ENCODE results near the gene L1CAM.

The L1CAM gene

DNA sequence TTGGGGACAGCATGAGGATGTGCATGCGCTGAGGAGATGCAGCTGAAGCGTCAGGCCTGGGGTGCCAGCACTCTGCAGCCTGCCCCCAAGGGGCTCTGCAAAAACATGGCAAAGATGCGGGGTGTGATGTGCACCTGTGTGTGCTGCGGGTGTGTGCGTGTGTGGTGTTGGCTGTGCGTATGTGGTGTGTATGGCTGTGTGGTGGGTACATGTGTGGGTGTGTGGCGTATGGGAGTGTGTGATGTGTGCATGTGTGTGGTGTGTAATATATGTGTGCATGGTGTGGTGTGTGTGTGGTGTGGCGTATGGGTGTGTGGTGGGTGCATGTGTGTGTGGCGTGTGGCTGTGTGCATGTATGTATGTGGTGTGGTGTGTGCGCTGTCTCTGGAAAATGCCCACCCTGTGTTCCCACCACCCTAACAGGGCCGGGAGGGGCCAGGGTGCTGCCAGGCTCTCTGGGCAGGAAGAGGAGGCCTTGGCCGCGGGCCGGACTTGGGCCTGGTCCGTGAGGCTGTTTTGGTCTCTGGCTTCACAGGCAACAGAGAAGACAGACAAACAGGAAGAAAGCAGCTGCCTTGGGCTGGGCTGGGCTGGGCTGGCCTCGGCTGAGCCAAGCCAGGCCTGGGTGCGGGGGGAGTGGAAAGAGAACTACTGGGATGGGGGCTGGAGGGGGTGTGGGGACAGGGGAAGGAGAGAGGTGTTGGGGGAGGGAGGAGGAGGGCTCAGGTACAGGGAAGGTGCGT, 17.4 kb upstream of the L1CAM start:
- DNase-seq: peak; percentile 35

DNA sequence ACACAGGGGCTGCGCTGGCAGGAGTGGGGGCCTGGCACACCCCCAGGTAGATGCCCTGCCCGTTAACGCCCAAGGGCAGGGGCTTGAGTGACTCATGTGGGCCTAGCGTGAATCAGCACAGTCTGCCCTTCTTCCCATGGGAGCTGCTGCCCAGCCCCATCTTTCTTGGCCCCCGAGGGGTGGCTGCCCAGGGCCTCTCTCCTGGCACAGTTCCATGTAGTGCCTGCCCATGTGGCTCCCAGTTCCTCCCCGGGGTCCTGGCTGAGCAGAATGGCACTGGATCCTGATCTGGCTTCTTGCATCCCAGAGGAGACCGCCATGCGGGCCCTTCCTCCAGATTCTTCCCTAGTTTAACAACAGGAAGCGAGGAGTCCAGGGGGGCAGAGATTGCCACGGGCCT, 16.4 kb upstream of the L1CAM start:
- peak; percentile 25 for DNase-seq

DNA sequence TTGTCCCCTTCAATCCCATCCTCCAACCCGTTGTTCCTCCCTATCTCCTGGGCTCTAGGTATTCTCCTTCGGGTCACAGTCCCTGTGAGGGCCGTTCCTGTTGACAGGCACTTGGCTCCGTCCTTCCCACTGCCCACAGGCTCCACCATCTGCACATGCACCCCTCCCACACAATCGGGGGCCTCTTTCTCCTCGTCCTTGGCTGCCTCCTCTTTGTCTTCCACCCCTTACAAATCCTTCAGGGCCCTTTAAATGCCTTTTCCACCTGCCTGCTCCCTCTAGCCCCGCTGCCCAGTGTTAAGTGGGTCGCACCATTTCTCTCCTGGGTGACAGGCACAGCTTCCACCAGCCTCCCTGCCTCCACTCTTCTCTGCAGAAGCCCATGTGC, 15.8 kb upstream of the L1CAM start:
- DNase-seq: peak; percentile 28

DNA sequence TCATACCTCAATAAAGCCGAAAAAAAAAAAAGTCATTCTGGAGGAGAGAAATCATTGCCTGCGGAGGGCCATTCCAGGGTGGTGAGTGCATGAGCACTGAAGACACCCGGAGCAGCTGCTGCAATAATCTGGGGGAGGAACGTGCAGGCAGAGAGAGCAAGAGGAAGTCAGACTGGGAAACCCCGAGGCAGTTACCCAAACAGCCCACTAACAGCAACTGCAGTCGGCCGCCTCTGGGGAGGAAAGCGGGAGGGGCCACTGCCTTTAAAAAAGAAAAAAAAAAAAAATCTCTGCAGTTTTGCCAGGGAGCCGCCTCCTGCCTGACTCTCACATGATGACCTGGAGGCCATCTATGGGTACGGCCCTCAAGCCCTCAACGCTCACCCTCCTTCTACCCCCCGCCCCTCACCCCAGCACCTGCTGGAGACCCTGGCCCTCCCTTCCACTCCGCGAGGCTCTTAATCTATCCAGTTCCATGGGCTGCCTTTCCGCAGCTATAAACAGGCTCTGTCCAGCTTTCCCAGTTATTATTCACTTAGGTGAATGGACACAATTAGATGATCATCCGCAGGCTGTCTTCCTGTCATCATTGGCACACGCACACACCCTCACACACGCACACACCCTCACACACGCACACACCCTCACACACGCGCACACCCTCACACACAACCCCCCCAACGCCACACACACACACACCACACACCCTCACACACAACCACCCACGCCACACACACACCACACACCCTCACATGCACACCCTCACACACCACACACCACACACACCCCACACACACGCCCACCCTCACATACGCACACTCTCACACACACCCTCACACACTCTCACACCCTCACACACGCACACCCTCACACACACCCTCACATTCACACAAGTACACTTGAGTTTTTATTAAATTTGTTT, 15.1 kb upstream of the L1CAM start:
- DNase-seq: peak; percentile 95

DNA sequence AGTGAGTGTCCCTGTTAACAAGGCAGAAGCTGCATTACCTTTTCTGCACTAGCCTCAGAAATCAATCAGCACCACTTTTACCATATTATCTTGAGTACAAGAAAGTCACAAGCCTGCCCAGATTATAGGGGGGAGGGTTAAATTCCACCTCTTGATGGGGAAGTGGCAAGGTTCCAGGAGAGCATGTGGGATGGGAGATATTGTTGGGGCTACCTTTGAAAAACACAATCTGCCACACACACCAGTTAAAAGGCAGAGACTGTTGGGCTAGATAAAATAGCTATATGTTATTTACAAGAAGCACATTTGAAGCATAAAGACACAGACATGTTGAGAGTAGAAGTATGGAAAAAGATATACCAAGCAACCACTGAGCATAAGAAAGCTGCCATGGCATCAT, 11.9 kb upstream of the L1CAM start:
- DNase-seq: peak; percentile 96

DNA sequence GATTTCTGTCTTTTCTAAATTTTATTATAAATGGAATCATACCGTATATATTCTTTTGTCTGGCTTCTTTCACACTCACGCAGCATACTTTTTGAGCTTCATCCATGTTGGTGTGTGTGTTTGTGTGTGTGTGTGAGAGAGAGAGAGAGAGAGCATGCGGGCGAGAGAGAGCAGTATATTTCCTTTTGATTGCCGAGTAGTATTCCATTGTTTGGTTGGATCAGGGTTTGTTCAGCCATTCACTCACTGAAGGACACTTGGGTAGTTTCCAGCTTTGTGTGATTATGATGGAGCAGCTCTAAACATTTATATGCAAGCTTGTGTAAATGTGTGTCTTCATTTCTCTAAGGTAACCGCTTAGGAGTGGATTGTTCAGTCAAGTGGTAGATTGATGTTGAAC, 3.1 kb upstream of the L1CAM start:
- no peak for DNase-seq

DNA sequence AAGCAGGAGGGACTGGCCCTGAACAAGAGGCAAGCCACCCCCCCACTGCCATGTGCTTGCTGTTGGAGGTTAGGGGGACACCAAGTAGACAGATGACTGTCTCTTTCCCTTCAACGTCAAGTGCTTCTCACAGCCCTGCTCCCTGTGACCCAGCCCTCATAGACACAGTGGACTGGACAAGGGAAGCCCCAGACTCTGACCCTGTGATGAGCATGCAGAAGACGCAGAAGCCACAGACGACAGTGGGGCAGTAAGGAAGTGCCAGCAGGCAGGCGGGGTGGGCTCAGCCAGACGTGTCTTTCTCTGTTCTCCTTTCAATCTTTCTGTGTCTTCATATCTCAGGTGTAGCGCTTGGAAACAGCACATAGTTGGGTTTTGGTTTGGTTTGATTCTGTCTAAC, 2.4 kb upstream of the L1CAM start:
- DNase-seq: no peak

DNA sequence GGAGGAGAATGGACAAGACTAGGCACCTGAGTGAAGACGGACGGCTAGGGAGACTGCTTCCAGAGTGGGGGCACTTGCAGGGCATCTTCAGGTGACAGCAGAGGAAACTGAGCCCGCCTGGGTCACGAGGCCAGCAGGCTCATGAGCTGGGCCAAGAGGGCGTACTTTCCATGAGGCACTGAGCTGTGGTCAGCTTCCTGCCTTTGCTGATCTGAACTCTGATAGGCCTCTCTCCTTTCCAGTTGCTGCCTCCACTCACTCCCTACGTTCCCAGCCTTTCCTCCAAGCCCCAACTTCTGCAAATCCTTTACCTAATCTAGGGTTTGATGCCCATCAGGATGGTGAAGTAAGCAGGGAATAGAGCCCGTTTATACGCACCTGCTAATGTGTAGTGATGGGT, 1.4 kb upstream of the L1CAM start:
- no peak for DNase-seq

DNA sequence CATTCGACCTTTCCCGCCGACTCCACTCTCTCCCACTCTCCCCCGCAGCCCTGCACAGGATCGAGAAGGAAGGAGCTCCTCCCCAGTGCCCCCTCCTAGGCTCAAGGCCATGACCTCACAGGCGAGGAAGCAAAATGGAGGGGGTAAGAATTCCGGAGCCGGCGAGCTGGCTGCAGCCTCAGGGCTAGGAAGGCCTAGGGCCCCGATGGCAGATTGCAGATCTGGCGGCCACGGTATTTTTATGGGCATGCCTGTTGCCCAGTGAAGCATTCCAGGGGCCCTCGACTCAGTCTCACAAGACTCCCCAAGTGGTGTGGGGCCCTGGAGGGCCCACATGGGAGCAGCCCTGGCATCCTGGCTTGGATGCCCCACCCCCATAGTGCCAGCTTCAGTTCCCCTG, 942 bp upstream of the L1CAM start:
- no peak for DNase-seq

DNA sequence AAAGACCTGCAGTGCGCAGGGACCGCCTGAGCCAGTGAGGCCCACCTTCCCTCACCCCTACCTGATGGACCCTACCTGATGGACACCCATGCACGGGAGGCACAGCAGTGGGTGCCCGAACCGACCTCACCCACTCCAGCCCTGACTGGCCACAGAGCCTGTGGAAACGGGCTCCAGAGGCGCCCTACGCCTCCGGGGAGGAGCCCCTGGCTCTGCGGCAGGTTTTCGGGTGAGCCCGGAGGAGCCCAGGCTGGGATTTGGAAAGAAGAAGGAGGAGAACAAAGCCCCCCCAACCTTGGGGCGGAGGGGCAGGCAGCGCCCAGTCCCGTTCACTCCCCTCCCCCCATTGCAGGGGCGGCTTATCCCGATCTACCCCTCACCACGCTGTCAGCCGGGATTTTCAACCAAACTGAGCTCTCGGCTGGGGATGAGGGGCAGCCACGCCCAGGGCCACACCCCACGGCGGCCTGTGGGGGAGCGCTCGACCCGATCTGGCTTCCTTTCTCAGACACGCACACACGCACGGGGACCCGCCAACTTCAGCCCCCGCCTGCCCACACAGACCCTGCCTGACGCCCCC, 675 bp downstream of the L1CAM start:
- DNase-seq: no peak

DNA sequence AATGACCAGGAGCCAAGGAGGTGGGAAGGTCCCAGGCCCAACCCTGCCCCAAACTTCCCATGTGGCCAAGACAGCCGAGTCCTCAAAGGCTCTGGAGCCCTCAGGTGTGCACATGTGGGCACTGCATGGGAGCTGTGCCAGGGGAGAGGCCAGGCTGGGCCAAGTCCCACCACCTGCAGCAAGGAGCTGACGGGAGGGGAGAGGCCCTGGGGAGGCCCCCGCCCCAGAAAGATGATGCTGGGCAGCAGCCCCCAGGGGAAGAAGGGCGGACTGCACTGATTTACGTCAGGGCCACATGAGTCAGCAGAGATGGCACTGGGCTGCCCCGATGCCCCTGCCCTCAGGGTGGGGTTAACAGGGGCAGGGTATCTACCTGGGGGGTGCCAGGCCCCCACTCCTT, 1.4 kb downstream of the L1CAM start:
- peak; percentile 26 for DNase-seq

DNA sequence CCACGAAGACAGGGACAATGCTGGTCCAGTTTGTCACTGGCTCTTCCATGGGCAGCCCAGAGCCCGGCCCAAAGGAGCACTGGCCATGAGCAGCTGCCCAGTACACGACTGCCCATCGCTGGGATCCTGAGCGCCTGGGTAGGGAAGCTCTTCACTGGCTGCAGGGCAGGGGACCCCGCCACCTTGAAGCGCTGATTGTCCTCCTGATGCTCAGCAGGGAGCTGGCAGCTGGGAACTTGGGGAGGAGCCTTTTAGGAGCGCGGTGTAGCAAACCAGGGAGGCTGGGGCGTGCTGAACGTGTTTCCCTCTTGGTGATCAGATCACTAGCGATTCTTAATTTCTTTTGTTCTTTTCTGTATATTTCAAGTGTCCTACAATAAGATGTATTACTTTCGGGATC, 1.8 kb downstream of the L1CAM start:
- DNase-seq: no peak

DNA sequence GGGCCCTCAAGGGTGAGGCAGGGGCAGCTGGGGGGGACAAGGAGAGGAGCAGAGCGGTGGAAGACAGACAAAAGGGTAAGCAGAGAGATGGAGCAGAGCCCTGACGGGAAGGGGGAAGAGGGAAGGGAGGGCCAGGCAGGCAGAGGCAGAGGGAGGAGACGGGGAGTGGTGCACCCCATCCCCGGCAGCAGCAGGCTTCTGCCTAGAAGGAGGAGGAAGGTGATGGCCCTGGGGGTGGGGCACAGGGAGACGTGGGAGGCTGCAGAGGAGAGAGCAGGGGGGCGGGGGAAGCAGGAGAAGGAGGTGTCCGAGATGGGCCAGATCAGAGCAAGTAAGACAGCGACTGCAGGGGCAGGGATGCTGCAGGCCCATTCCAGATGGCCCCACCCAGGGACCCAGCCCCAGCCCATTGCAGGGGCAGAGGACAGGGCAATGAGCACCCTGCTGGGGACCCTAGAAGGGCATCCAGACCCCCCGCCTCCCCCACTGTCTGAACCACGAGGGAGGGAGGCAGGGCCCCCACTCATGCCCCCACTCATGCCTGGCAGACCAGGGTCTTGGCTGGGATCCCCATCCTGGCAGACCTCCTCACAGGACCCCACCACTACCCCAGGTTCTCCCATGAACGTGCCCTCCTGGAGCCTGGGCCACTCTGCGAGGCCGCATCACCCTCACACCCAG, 2.7 kb downstream of the L1CAM start:
- no peak for DNase-seq

DNA sequence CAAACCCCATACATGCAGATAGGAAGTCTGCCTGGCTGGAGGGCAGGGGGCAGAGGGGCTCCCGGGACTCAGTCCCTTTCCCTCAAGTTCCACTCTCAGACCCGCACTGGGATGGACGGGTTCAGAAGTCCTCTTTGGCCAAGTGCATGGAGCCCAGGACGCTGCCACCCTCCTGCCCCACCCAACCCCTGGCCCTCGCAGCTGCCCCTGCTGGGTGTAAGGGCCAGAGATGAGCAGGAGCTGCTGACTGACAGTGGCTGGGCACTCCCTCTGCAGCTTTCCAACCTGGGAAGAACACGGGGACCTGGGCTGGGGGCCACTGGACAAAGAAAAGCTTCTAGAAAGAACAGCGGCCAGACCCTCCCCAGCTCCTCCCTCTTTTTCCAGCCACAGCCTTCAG, 3.4 kb downstream of the L1CAM start:
- DNase-seq: no peak

DNA sequence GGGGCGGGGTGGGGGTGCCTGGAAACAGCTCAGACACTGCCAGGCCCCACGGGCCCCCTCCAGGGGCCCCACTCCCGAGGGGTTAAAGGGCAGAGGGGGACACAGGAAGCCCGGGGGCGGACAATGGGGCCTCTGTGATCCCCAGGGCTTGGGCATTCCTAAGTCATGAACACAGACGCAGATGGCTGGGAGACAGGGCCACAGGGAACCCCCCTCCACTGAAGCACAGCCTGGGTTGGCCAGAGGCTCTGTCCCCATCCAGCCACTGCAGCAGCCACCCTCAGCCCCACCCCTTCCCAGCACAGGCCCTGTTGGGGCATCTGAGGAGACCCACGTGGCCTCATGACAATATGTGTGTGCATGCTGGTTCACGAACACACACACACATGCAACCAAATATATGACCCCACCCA, 3.9 kb downstream of the L1CAM start:
- DNase-seq: no peak

DNA sequence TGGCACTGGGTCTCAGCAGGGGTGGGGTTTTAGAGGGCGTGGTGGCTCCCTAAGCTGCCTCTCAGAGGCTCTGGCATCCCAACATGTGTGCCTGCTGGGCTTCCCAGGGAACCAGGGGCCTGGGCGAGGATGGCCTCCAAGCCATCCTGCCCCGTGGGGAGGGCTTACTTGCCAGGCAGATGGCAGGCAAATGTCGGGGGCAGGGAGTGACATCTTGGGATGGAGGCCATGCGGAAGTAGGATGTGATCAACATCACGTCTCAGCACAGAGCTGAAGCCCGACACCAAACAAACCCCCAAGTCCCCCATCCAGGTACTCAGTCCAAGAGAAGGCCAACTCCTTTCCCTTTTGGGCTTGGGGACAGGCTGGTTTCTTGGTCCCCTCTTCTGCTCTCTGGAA, 4.7 kb downstream of the L1CAM start:
- no peak for DNase-seq

DNA sequence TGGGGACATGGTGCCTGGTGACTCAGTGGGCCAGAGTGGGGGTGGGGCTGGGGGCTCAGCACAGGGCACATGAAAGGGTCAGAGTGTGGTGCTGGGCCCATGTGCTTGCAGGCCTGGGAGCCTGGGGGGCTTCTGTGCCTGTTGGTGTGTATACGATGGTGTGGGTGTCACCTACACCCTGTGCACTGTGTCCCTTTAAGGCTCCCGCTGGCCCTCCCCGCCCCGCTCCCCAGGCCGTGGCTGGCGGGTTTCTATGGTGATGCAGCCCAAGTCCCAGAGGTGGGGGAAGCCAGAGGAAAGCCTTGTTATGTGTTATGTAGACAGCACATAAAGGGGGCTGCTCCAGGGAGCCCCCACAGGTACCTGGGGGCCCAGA, 5.5 kb downstream of the L1CAM start:
- DNase-seq: no peak

DNA sequence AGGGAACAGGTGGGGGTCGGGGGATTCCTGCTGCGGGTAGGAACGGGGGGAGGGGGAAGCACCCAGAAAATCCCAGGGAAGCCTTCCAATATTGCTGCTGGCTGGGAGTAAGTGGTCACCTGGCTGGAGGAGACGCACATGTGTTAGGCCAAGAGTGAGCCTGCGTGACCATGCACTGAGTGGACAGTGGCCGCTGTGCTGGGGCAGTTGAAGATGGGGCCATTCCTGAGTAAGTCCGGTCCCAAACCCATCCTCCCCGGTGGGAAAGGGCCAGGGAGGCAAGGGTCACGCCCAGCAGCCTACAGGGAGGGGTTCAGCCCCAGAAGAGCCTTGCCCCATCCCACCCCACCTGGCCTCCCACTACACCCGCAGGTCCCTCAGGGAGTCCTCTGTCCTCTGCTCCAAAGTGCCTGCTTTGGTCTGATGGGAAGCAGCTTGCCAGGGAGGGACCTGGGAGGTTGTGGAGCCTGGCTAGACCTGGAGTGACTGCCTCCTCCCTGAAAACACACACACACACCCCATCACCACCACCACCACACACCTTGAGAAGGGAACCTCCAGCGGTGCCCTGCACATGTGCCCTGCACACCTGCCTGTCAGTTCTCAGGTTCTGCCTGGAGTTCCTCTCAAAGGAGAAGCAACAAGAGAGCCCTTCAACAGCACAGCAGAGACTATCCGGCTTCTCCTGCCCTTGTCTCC, 6.1 kb downstream of the L1CAM start:
- DNase-seq: no peak

DNA sequence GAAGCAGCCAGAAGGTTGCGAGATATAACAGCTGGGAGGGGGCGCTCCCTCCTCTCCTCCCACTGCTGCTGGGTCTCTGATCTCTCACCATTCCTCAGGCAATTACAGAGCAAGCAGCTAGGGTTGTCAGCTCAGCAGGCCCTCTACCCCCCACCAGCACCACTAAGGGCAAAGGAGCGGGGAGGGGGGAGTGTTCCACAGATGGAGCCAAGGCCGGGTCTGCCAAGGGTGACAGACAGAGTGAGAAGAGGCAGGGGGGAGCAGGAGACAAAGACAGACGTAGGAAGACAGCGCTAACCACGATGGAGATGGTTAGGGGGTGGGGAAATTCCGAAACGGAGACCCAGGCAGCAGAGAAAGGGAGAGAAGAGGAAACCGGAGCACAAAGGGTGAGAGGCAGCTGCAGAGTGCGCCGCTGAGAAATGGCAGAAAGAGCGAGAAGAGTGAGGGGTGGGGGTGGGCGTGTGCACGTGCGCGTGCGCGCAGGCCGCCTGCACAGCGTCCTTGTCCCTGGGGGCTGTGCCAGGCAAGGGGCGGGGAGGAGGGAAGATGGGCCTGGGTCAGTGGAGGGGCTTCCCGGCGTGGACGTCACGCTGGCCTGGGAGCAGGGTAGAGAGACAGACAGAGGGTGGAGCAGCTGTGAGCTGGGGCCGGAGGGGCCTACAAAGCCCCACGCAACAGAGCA, 6.9 kb downstream of the L1CAM start:
- DNase-seq: no peak

DNA sequence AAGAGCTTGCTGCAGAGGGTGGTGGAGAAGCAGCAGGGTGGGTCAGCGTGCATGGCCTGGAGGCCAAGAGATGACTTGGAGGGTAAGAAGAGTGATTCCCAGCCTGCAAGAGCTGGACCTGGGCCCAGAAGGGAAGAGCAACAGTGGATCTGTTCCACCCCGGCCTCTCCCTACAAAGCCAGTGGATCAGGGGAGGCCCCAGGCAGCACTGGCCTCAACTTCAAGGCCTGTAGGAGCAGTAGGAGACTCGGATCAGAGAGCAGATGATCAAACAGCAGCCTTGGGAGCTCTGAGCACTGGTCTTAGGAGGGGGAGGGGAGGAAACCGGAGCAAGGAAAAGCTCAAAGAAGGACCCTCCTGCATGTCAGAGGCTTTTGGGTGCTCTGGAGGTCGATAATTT, 7.6 kb downstream of the L1CAM start:
- no peak for DNase-seq

DNA sequence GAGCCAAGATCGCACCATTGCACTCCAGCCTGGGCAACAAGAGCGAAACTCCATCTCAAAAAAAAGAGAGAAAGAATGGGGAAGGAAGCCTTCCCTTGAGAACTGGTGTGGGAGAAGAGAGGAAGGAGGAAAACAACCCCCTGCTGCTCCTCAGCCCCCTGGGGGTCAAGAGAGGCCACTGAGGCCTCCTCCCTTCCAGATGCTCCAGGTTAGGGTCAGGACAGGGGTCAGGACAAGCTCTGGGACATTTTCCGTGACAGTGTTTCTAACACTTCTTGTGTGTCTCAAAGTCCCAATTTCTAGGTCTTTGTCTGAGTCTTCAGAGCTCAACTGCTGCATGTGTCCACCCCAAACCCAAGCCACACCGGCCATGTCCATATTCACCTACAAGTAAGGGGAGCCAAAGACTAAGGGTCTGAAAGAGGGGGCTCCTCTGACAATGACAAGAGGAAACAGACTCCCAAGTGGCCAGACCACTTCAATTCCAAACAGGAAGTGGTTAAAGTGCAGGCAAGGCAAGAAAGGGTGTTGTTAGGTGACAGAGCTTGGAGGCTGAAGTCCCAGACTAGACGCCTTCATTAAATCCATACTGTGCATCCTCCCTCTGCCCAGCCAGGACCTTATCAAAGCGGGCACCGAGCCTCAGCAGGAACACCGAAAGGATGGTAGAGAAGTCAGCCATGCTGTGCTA, 8.3 kb downstream of the L1CAM start:
- no peak for DNase-seq

DNA sequence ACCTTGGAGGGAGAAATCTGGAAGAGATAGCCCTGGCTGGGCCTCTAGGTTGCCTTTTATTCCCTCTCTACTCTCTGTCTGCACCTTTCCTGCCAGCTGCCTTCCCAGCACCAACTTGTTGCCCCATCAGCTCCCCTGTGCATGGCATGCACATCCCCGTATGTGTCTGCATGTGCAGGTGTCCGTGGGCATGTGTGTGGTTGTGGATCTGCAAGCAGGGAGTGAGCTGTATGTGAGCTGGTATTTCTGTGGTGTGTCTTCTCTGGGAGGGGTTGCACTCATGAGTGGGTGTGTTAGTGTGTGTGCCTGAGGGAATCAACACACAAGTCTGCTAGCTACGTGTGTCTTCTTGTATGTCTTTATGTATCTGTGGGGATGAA, 9.9 kb downstream of the L1CAM start:
- no peak for DNase-seq

Measured in OCI-M1 (cell line).